OCI-LY3 (cell line): Measurements from ENCODE around the gene ADPRS.
A peak's percentile ranks its signal among the peaks of the same experiment; 100 is the strongest.

Experiments used
- H2AFZ ChIP-seq: fragments of 200-600, 300-600 bp; shearing (Covaris generic); 2 replicates; pipeline ENCODE4 v1.6.0; 2014; ENCODE audit warnings: antibody characterized with exemption, low read depth, low read length
- H3K27ac ChIP-seq: fragments of 200-600, 300-600 bp; sonication (generic); 2 replicates; pipeline ENCODE4 v1.5.1; 2014; ENCODE audit warnings: mild to moderate bottlenecking, low read length, moderate library complexity, mixed read lengths
- H3K27me3 ChIP-seq: fragments of 200-600, 300-600 bp; sonication (generic); 2 replicates; pipeline ENCODE4 v1.6.1; 2014; ENCODE audit warnings: low read depth, low read length, mixed read lengths
- H3K36me3 ChIP-seq: fragments of 200-600, 300-600 bp; sonication (generic); replicated peaks from 2 replicates; pipeline ENCODE3; 2014; ENCODE audit warnings: low read depth, low read length, mixed read lengths
- H3K4me1 ChIP-seq: fragments of 300-600, 200-600 bp; sonication (generic); 2 replicates; pipeline ENCODE4 v1.6.1; 2014; ENCODE audit warnings: low read length, mixed read lengths
- H3K4me2 ChIP-seq: fragments of 200-600, 300-600 bp; sonication (generic); 2 replicates; pipeline ENCODE4 v1.6.1; 2014; ENCODE audit warnings: low read length, mixed read lengths
- H3K4me3 ChIP-seq: fragments of 300-600, 200-600 bp; sonication (generic); 2 replicates; pipeline ENCODE4 v1.5.1; 2014; ENCODE audit warnings: antibody characterized with exemption, mild to moderate bottlenecking, low read length, moderate library complexity
- H3K79me2 ChIP-seq: fragments of 300-600, 200-600 bp; shearing (Covaris generic); 2 replicates; pipeline ENCODE4 v1.6.1; 2014; ENCODE audit warnings: mild to moderate bottlenecking, low read length, mixed read lengths
- H3K9ac ChIP-seq: fragments of 300-600, 200-600 bp; shearing (Covaris generic); 2 replicates; pipeline ENCODE4 v1.6.0; 2014; ENCODE audit warnings: mild to moderate bottlenecking, low read length, moderate library complexity
- H3K9me3 ChIP-seq: fragments of 200-600, 300-600 bp; shearing (Covaris generic); 2 replicates; pipeline ENCODE4 v1.6.1; 2014; ENCODE audit warnings: low read length, mixed read lengths; ENCODE audit not compliant: insufficient read depth
- H4K20me1 ChIP-seq: fragments of 200-600, 300-600 bp; sonication (generic); 2 replicates; pipeline ENCODE4 v1.6.1; 2016; ENCODE audit warnings: low read length, mixed read lengths; ENCODE audit not compliant: insufficient read depth
- CTCF ChIP-seq: fragments of 200-600, 300-600 bp; sonication (generic); IDR thresholded peaks from 2 replicates; pipeline ENCODE4 v1.5.1; 2014; ENCODE audit warnings: antibody characterized with exemption, low read length, low read depth
- EZH2phosphoT487 ChIP-seq: fragments of 200-600 bp; shearing (Covaris generic); IDR thresholded peaks from 2 replicates; pipeline ENCODE4 v1.6.1; 2018; ENCODE audit warnings: antibody characterized with exemption, mixed run types, low read depth

The ADPRS gene

GRCh38 chr1:36087233-36088123, 1.2 kb upstream of the ADPRS start:
- Histone ChIP-seq H3K79me2 (peaks cover 16% of the 10 kb centered on the region), H3K27ac (no peak overlapping the region), H3K9me3 (no peaks in the 10 kb centered on the region), H2AFZ (no peak overlapping the region), H3K4me3 (no peak overlapping the region), H3K36me3 (no peaks in the 10 kb centered on the region), H3K4me1 (no peaks in the 10 kb centered on the region), H3K27me3 (no peaks in the 10 kb centered on the region), H3K4me2 (peak overlapping the region; percentile 77; the same call in 1 of the 2 replicates), H3K9ac (no peak overlapping the region), H4K20me1 (no peaks in the 10 kb centered on the region)
- no peak for TF ChIP-seq CTCF
- no peak for TF ChIP-seq EZH2phosphoT487

DNA sequence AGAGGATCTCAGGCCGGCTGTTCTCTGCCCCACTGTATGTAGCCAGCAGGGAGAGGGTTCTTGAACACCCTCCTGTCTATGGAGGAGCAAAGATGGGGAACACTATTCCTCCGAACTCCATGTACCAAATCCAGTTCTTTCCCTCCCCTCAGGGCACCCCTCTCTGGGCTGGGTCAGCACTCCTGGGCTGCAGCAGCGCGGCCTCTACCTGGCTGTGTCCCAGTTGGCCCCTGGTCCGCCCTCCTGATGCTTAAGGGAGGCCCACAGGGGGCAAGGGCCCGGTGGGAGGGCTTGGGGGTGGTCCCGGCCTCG, 471 bp upstream of the ADPRS start:
- Histone ChIP-seq H3K9ac (peak overlapping the region; percentile 77), H3K4me3 (peak overlapping the region; percentile 93), H3K27ac (peak overlapping the region; percentile 18)

DNA sequence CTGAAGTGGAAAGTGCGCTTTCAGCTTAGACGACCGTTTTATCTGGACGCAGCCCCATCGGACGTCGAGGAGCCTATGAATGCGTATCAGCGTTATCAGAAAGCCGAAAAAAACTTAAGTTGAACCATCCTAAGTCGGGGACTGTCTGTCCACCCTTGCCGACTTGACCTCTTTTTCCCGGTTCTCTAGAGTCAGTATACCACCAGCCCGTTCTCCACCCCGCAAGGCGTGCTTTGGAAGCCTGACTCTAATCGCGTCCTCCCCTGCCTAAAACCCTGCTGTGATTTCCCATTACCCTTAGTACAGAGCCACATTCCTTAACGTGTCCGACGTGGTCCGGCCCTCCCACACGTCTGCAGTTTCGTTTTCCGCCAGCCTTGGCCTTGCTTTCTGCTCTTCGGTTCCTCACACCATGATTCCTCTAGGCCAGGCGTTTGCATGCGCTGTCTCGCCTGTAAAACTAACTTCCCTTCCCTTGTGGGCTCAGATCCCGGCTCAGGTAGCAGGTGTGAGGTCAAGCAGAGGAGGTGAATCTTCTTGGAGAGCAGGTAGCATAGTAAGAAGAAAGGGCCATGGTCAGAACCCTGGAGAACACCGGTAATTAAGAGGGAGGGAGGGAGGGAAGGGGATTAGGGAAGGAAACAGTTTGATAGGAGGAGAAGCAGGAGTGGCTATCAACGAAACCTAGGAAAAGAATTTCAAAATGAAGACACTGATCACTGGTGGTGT, 865 bp downstream of the ADPRS start:
- H2AFZ ChIP-seq: no peak overlapping the region
- H3K79me2 ChIP-seq: peaks cover 16% of the 10 kb centered on the region
- no peaks in the 10 kb centered on the region for H3K9me3 ChIP-seq
- H3K4me3 ChIP-seq: peak overlapping the region; percentile 93
- H3K4me1 ChIP-seq: no peaks in the 10 kb centered on the region
- H3K4me2 ChIP-seq: peak overlapping the region; percentile 97
- peak overlapping the region; percentile 71 for H3K9ac ChIP-seq
- no peak overlapping the region for H3K27ac ChIP-seq
- H3K36me3 ChIP-seq: peaks cover 11% of the 10 kb centered on the region
- TF ChIP-seq CTCF (no peak), EZH2phosphoT487 (no peak)
- no peaks in the 10 kb centered on the region for H4K20me1 ChIP-seq
- H3K27me3 ChIP-seq: no peaks in the 10 kb centered on the region

More for the DNA sequence above, 471 bp upstream of the ADPRS start:
- Histone ChIP-seq H3K79me2 (peaks cover 16% of the 10 kb centered on the region), H3K36me3 (peaks cover 1% of the 10 kb centered on the region), H3K9me3 (no peaks in the 10 kb centered on the region), H3K27me3 (no peaks in the 10 kb centered on the region), H4K20me1 (no peaks in the 10 kb centered on the region), H3K4me1 (no peaks in the 10 kb centered on the region), H2AFZ (peak overlapping the region; percentile 86), H3K4me2 (peak overlapping the region; percentile 77)
- TF ChIP-seq EZH2phosphoT487: no peak
- no peak for TF ChIP-seq CTCF

GRCh38 chr1:36091141-36091540, 2.4 kb downstream of the ADPRS start:
- no peak overlapping the region for H3K4me2 ChIP-seq
- no peaks in the 10 kb centered on the region for H4K20me1 ChIP-seq
- TF ChIP-seq EZH2phosphoT487: no peak
- no peak for TF ChIP-seq CTCF

More at GRCh38 chr1:36091141-36091540, 2.4 kb downstream of the ADPRS start:
- no peaks in the 10 kb centered on the region for H3K4me1 ChIP-seq
- H3K9me3 ChIP-seq: no peaks in the 10 kb centered on the region
- H2AFZ ChIP-seq: no peak overlapping the region
- peaks cover 11% of the 10 kb centered on the region for H3K36me3 ChIP-seq
- no peak overlapping the region for H3K9ac ChIP-seq
- no peaks in the 10 kb centered on the region for H3K27me3 ChIP-seq
- H3K79me2 ChIP-seq: peaks cover 16% of the 10 kb centered on the region
- H3K4me3 ChIP-seq: no peak overlapping the region
- no peak overlapping the region for H3K27ac ChIP-seq
